Measurements from ENCODE around the gene SPINT4. TPM values are rescaled to one million over a fixed set of nuclear protein-coding genes. Genes with fewer than 3 reads are reported as not detected.
"Not testable (repeated sequence)": the region's sequence is repeated elsewhere in the genome, so short reads cannot be mapped to it uniquely, and the experiment has no call there.

The SPINT4 gene
- total and polyA plus RNA-seq, 2 donors (not counting 1 experiment from before 2014, with no cell fraction given): not detected

DNA sequence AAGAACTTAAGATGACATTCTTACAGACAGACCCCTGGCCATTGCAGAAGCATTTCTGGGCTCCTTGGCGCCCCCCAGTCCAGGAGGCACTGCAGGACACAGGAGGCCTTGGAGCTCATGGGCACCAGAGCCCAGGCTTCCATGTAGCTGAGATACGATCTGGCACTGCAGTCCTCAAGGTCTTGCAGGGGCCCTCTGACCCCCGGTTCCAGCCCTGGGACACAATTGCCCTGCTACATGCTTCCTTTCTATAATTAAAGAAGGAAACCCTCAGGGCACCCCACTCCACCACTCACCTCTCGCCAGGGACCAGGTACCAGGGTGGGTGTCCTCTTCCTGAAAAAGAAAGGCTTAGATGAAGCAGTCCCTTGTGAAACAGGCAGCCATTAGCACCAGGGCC, 35.9 kb downstream of the SPINT4 start:
- Histone ChIP-seq H3K27me3 (ENCODE audit: control insufficient read depth, insufficient read depth, low read length) (no peaks in the 10 kb centered on the region), H4K20me1 (ENCODE audit: control insufficient read depth, extremely low read depth, insufficient read depth, low read length) (no peaks in the 10 kb centered on the region), H3K4me2 (ENCODE audit: extremely low read depth, insufficient read depth, low read length) (no peak overlapping the region), H3K4me1 (ENCODE audit: control insufficient read depth, extremely low read depth, insufficient read depth, low read length) (no peaks in the 10 kb centered on the region), H3K4me3 (replicated peaks in 1 of 4; ENCODE audit: control extremely low read depth in 1 of 4, insufficient read depth in 1 of 4, low read depth in 3 of 4, low read length in 4 of 4) (no peak overlapping the region), H3K9ac (ENCODE audit: insufficient read depth, low read length) (no peak overlapping the region), H3K9me3 (ENCODE audit: control insufficient read depth, insufficient read depth, low read depth, low read length) (no peaks in the 10 kb centered on the region), H3K36me3 (ENCODE audit: control insufficient read depth, insufficient read depth, low read length) (no peaks in the 10 kb centered on the region), H3K79me2 (ENCODE audit: control insufficient read depth, insufficient read depth, low read length) (no peaks in the 10 kb centered on the region), H2AFZ (ENCODE audit: low read length) (no peak overlapping the region), H3K27ac (ENCODE audit: insufficient read depth, low read length) (no peak overlapping the region)
- no peak for DNase-seq (ENCODE audit: low read depth in 2 of 2)
- TF ChIP-seq EZH2 (IDR thresholded peaks at IDR 0.05; ENCODE audit: low read length, missing control alignments): no peak
- TF ChIP-seq CTCF (conservative IDR thresholded peaks at IDR 0.05 in 1 of 2, IDR thresholded peaks at IDR 0.05 in 1 of 2; ENCODE audit: low read depth in 1 of 2, low read length in 2 of 2): no peak

DNA sequence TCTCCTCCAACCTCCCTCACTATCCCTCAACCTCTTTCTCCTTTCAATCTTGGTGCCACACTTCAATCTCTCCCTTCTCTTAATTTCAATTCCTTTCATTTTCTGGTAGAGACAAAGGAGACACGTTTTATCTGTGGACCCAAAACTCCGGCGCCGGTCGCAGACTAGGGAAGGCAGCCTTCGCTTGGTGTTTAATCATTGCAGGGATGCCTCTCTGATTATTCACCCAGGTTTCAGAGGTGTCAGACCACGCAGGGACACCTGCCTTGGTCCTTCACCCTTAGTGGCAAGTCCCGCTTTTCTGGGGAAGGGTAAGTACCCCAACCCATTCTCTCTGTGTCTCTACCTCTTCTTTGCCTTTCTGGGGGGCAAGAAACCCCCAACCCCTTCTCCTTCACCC, 37.8 kb downstream of the SPINT4 start:
- not testable (repeated sequence) for H3K27ac ChIP-seq (ENCODE audit: insufficient read depth, low read length); H3K27me3 ChIP-seq (ENCODE audit: control insufficient read depth, insufficient read depth, low read length); H4K20me1 ChIP-seq (ENCODE audit: control insufficient read depth, extremely low read depth, insufficient read depth, low read length); H3K9ac ChIP-seq (ENCODE audit: insufficient read depth, low read length); H3K4me3 ChIP-seq (replicated peaks in 1 of 4; ENCODE audit: control extremely low read depth in 1 of 4, insufficient read depth in 1 of 4, low read depth in 3 of 4, low read length in 4 of 4); H3K79me2 ChIP-seq (ENCODE audit: control insufficient read depth, insufficient read depth, low read length); H3K9me3 ChIP-seq (ENCODE audit: control insufficient read depth, insufficient read depth, low read depth, low read length); H3K4me1 ChIP-seq (ENCODE audit: control insufficient read depth, extremely low read depth, insufficient read depth, low read length); DNase-seq (ENCODE audit: low read depth in 2 of 2); H3K36me3 ChIP-seq (ENCODE audit: control insufficient read depth, insufficient read depth, low read length); H3K4me2 ChIP-seq (ENCODE audit: extremely low read depth, insufficient read depth, low read length); H2AFZ ChIP-seq (ENCODE audit: low read length)

GRCh38 chr20:45761966-45762365, 39.8 kb downstream of the SPINT4 start:
- not testable (repeated sequence) for H4K20me1 ChIP-seq (ENCODE audit: control insufficient read depth, extremely low read depth, insufficient read depth, low read length); H3K4me2 ChIP-seq (ENCODE audit: extremely low read depth, insufficient read depth, low read length); H3K4me1 ChIP-seq (ENCODE audit: control insufficient read depth, extremely low read depth, insufficient read depth, low read length); H3K27ac ChIP-seq (ENCODE audit: insufficient read depth, low read length); H3K9me3 ChIP-seq (ENCODE audit: control insufficient read depth, insufficient read depth, low read depth, low read length); H3K9ac ChIP-seq (ENCODE audit: insufficient read depth, low read length); H3K36me3 ChIP-seq (ENCODE audit: control insufficient read depth, insufficient read depth, low read length); DNase-seq (ENCODE audit: low read depth in 2 of 2); H3K79me2 ChIP-seq (ENCODE audit: control insufficient read depth, insufficient read depth, low read length); H3K27me3 ChIP-seq (ENCODE audit: control insufficient read depth, insufficient read depth, low read length); H2AFZ ChIP-seq (ENCODE audit: low read length); H3K4me3 ChIP-seq (replicated peaks in 1 of 4; ENCODE audit: control extremely low read depth in 1 of 4, insufficient read depth in 1 of 4, low read depth in 3 of 4, low read length in 4 of 4)

- not testable (repeated sequence) for H3K4me1 ChIP-seq (ENCODE audit: control insufficient read depth, extremely low read depth, insufficient read depth, low read length); H3K79me2 ChIP-seq (ENCODE audit: control insufficient read depth, insufficient read depth, low read length); DNase-seq (ENCODE audit: low read depth in 2 of 2)
These were observed 42.6 kb downstream of the SPINT4 start for GRCh38 chr20:45764618-45765282.

More at GRCh38 chr20:45764618-45765282, 42.6 kb downstream of the SPINT4 start:
- H3K36me3 ChIP-seq (ENCODE audit: control insufficient read depth, insufficient read depth, low read length); H3K4me2 ChIP-seq (ENCODE audit: extremely low read depth, insufficient read depth, low read length); H3K27ac ChIP-seq (ENCODE audit: insufficient read depth, low read length); H4K20me1 ChIP-seq (ENCODE audit: control insufficient read depth, extremely low read depth, insufficient read depth, low read length); H3K4me3 ChIP-seq (replicated peaks in 1 of 4; ENCODE audit: control extremely low read depth in 1 of 4, insufficient read depth in 1 of 4, low read depth in 3 of 4, low read length in 4 of 4); H3K9ac ChIP-seq (ENCODE audit: insufficient read depth, low read length); H3K9me3 ChIP-seq (ENCODE audit: control insufficient read depth, insufficient read depth, low read depth, low read length); H3K27me3 ChIP-seq (ENCODE audit: control insufficient read depth, insufficient read depth, low read length); H2AFZ ChIP-seq (ENCODE audit: low read length): not testable (repeated sequence)

All from fibroblast of lung (primary cell).